ENCODE measurements around the gene RBM45.

Gene RBM45

GRCh38 chr2:178152542-178152941 lies 40.3 kb downstream of the RBM45 start:
- TF ChIP-seq REST (IDR thresholded peaks at IDR 0.05; ENCODE audit: insufficient read depth in 1 of 2, low read depth in 2 of 2, low read length in 2 of 2) (no peak), SIN3A (IDR thresholded peaks at IDR 0.05; ENCODE audit: borderline replicate concordance, insufficient read depth, low read length) (no peak), TAF1 (IDR thresholded peaks at IDR 0.05; ENCODE audit: borderline replicate concordance, insufficient read depth, low read length) (no peak), POLR2AphosphoS5 (IDR thresholded peaks at IDR 0.05; ENCODE audit: low read depth, low read length) (no peak), FOXP2 (optimal IDR thresholded peaks at IDR 0.05; ENCODE audit: borderline replicate concordance, extremely low read depth, extremely low read length, insufficient read depth) (no peak)

GRCh38 chr2:178152977-178153376 lies 40.7 kb downstream of the RBM45 start:
- TF ChIP-seq REST (IDR thresholded peaks at IDR 0.05; ENCODE audit: insufficient read depth in 1 of 2, low read depth in 2 of 2, low read length in 2 of 2) (no peak), SIN3A (IDR thresholded peaks at IDR 0.05; ENCODE audit: borderline replicate concordance, insufficient read depth, low read length) (no peak), POLR2AphosphoS5 (IDR thresholded peaks at IDR 0.05; ENCODE audit: low read depth, low read length) (no peak), FOXP2 (optimal IDR thresholded peaks at IDR 0.05; ENCODE audit: borderline replicate concordance, extremely low read depth, extremely low read length, insufficient read depth) (no peak), TAF1 (IDR thresholded peaks at IDR 0.05; ENCODE audit: borderline replicate concordance, insufficient read depth, low read length) (no peak)

GRCh38 chr2:178155524-178155923 lies 43.3 kb downstream of the RBM45 start:
- TF ChIP-seq POLR2AphosphoS5 (IDR thresholded peaks at IDR 0.05; ENCODE audit: low read depth, low read length), result no peak
- no peak for TF ChIP-seq TAF1 (IDR thresholded peaks at IDR 0.05; ENCODE audit: borderline replicate concordance, insufficient read depth, low read length)
- TF ChIP-seq REST (IDR thresholded peaks at IDR 0.05; ENCODE audit: insufficient read depth in 1 of 2, low read depth in 2 of 2, low read length in 2 of 2), result no peak
- TF ChIP-seq SIN3A (IDR thresholded peaks at IDR 0.05; ENCODE audit: borderline replicate concordance, insufficient read depth, low read length), result no peak
- TF ChIP-seq FOXP2 (optimal IDR thresholded peaks at IDR 0.05; ENCODE audit: borderline replicate concordance, extremely low read depth, extremely low read length, insufficient read depth), result no peak

- TF ChIP-seq REST (IDR thresholded peaks at IDR 0.05; ENCODE audit: insufficient read depth in 1 of 2, low read depth in 2 of 2, low read length in 2 of 2) (no peak), SIN3A (IDR thresholded peaks at IDR 0.05; ENCODE audit: borderline replicate concordance, insufficient read depth, low read length) (no peak), FOXP2 (optimal IDR thresholded peaks at IDR 0.05; ENCODE audit: borderline replicate concordance, extremely low read depth, extremely low read length, insufficient read depth) (no peak), POLR2AphosphoS5 (IDR thresholded peaks at IDR 0.05; ENCODE audit: low read depth, low read length) (no peak), TAF1 (IDR thresholded peaks at IDR 0.05; ENCODE audit: borderline replicate concordance, insufficient read depth, low read length) (no peak)
Observed at GRCh38 chr2:178157574-178157973, 45.3 kb downstream of the RBM45 start.

GRCh38 chr2:178159966-178160365 lies 47.7 kb downstream of the RBM45 start:
- TF ChIP-seq POLR2AphosphoS5 (IDR thresholded peaks at IDR 0.05; ENCODE audit: low read depth, low read length) (no peak), TAF1 (IDR thresholded peaks at IDR 0.05; ENCODE audit: borderline replicate concordance, insufficient read depth, low read length) (no peak), FOXP2 (optimal IDR thresholded peaks at IDR 0.05; ENCODE audit: borderline replicate concordance, extremely low read depth, extremely low read length, insufficient read depth) (no peak), SIN3A (IDR thresholded peaks at IDR 0.05; ENCODE audit: borderline replicate concordance, insufficient read depth, low read length) (no peak), REST (IDR thresholded peaks at IDR 0.05; ENCODE audit: insufficient read depth in 1 of 2, low read depth in 2 of 2, low read length in 2 of 2) (no peak)

Data from PFSK-1 (cell line).